DMS79 treated with DMSO at 0.1 percent for 48 hours (cell line): Measurements from ENCODE around the gene CCDC33.
"Not testable (repeated sequence)": the region's sequence is repeated elsewhere in the genome, so short reads cannot be mapped to it uniquely, and the experiment has no call there.

ENCODE experiments used
- DNase-seq: peaks from one replicate; lab custom pipeline; 2025; lab: John Stamatoyannopoulos, UW

The CCDC33 gene

DNA sequence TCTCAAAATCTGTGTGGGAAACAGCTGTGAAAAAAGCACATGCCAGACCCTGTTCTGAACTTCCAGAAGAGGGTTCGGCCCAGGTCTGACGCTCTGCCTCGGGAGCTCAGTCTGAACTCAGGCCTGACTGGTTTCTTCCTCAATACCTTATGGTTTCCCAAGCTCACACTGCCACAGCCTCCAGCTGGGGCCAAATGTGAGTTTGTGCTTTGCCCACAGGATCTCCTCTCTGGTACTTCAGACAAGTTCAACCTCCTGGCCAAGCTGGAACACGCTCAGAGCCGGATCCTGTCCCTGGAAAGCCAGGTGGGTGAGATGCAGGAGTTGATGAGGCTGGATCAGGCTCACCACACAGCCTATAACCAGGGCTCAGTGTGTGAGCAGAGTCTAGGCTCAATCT lies 97.5 kb downstream of the CCDC33 start:
- DNase-seq, result no peak

DNA sequence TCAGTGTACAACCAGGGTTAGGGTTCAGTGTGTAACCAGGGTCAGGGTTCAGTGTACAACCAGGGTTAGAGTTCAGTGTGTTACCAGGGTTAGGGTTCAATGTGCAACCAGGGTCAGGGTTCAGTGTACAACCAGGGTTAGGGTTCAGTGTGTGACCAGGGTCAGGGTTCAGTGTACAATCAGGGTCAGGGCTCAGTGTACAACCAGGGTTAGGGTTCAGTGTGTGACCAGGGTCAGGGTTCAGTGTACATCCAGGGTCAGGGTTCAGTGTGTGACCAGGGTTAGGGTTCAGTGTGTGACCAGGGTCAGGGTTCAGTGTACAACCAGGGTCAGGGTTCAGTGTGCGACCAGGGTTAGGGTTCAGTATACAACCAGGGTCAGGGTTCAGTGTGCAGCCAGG lies 98.0 kb downstream of the CCDC33 start:
- no peak for DNase-seq

DNA sequence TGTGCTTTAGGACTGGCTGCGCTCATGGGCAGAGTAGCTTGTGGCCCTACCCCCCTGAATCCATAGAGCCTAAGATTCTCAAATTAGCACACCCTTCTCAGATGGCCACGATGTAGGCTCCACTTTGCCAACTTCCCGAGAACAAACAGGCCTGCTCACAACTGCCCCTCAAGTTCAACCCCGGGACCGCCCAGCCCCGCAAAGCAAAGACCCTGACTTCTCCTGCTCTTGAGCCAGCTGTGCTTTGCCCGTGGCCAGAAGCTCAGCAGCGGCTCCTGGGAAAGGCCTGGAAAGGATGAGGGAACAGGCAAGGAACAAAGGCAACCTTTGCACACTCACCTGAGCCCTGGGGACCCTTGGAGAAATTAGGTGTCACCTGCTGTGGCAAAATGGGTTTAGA lies 99.3 kb downstream of the CCDC33 start:
- DNase-seq, result no peak

DNA sequence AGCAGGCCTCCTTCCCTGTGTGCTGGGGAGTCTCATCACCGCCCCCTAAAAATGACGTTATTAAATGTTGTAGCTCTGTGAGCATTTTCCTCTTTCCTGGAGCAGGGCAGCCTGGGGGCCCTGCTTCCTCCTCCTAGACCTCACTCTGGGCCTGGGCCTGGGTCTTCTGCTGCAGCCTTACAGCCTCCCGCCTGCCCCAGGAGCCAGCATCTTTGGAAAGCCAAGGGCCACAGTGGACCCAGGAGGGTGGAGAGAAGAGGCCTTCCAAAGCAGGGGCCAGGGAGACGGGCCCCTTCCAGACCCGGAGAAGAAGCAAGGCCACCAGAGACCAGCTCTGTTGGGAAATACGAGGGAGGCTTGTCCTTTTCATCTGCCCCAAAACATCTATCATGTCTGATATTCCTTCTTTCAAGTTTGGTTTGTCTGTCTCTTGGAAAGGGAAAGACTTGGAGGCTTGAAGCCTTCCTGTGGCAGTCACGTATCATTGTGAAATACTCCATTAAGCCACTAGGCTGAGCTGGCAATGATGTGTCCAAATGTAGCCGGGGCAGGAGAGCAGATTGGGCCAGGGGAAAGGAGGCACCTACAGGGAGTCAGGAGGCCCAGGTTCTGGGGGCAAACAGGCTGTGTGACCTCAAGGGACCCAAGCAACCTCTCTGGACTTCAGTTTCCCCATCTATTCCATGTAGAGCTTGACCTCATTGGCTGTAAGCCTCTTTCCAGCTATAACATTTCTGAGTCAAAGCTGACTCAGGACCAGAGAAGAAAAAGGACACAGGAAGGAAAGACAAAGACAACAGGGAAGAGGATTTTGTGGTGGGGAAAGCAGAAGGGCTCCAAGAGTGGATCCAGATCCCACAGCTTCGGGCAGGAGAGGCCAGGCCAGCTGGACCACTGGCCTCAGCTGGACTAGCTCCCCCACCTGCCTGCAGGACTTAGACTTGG lies 100.2 kb downstream of the CCDC33 start:
- no peak for DNase-seq

DNA sequence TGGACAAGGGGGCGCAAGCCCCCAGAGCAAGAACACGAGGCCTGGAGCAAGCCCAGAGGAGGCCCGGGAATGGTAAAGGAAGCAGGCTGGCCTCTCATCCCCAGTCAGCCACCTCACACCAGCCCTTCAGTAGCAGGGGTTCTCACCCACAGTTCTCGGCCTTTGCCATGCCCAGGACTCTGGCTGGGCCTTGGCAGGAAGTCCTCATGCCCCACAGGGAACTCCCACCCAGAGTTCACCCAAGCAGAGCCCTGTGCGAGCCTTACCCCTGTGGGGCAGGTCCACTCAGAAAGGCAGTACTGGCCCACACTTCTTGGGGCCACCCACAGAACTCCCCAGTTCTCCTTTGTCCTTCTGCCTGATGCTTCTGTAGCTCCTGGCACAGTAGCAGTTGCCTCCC lies 101.0 kb downstream of the CCDC33 start:
- no peak for DNase-seq

DNA sequence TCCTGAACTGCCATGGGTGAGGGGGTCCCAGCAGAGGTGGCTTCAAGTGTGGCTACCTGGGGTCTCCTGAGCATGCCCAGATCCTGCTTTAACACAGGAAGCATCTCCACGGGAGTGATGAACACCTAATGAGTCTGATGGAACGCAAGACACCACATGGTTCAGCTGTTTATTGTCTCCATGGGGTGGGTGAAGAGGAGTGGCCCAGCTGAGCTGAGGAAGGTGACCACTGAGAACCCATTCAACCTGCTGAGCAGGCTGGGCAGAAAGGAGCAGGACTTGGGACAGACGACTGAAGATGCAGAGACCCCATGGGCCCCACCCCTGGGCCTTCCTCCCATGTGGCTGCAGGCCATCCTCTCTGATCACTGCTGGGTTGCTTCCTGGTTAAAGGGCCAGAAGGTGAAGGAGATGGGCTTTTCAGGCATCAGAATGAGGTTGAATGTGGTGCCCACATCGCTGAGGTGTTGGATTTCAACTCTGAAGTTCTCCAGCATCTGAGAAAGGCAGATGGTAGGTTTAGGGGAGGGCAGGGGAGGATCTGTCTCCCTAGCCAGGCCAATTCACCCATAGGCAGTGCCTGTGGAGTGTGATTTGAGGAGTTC lies 101.6 kb downstream of the CCDC33 start:
- no peak for DNase-seq

DNA sequence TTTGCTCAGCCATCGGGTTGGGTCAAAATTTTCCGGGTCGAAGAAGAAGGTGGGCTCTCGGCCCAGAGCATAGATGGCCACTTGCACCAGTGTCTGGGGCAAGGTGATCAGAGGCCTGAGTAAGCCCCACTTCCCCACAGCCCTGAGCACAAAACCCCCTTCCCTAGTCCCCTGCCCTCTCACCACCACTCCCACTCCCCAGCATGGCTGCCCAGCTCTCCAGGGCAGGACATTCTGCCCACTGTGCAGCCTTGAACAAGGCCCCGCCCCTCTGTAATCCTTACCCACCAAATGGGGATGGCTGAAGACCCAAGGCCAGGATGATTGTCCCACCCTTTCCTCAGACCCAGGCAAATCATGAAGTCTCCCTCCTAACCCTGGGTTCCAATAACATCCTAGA lies 102.5 kb downstream of the CCDC33 start:
- no peak for DNase-seq

DNA sequence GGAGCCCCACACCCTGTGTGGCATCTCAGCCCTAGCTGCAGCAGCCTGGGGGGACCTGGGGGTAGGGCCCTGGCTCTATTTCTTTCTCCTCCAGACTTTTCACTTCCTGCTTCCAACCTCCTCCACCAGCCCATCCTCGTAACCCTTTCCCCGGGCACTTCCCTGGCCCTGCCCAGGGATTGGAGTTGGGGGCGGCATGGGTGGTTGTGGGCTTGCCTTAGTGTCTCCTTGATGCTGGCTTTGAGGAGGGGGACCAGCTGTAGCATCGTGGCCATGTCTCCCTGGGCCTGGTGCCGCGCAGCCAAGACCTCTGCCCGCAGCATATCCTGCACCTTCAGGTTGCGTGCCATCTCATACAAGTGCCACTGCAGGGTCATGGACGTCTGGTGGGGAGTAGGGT lies 103.2 kb downstream of the CCDC33 start:
- DNase-seq, result no peak

DNA sequence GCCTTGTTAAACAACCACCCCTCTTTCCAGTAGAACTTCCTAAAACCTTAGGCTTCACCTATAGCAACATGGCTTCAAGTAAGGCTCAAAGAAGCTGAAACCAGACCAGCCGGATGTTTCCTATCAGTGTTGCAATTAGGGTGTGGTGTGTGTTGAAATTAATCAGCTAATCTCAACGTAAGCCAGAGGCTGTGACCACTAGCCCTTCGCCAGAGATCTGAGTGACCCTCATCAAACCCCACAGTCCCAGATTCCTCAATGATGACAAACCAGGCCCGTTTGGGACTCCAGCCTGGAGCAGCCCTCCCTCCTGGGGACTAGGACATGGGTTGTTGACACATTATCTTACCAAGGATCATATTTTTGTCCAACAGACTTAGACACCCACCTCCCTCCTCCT lies 104.0 kb downstream of the CCDC33 start:
- DNase-seq, result no peak

DNA sequence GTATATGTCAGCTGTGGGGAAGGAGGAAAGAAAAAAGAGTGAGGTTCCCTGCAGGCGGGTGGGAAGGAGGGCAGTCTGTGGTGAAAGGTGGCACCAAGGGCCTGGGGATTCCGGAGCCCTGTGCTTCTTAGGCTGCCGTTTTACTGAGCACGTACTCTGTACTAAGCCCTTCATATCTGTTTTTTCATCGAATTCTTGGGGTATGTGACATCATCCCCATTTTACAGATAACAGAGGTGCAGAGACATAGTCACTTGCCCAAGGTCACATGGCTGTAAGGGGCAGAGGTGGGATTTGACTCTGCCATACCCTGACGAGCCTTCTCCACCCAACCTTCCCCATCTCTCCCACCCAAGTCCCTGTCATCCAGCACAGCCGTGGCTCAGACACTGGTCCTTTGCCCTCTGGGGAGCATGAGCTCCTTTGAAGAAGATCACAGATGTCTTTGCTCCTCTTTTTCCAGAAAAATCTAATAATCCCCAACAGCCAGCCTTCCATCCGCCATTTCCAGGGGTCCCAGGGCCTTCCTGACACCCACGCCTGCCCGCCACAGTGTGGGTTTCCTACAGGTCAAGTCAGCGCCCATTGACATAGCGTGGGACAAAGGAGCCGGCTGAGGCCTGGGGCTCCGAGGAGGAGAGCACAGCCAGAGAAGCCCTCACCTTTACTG lies 107.1 kb downstream of the CCDC33 start:
- DNase-seq, result no peak

DNA sequence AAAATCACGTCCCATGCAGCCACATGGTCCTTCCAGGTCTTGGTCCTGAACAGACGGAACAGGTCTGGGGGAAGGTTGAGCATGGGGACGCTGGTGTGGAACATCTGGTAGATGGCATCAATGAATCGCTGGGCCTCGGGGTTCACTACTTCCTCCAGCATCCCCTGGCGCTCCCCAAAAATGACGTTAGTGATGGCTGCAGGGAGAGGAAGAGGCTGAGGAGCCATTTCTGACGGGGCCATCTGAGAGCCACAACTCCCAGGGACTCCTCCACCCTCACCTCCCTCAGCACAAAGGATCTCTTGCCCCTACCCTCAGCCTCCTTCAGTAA lies 107.6 kb downstream of the CCDC33 start:
- no peak for DNase-seq

DNA sequence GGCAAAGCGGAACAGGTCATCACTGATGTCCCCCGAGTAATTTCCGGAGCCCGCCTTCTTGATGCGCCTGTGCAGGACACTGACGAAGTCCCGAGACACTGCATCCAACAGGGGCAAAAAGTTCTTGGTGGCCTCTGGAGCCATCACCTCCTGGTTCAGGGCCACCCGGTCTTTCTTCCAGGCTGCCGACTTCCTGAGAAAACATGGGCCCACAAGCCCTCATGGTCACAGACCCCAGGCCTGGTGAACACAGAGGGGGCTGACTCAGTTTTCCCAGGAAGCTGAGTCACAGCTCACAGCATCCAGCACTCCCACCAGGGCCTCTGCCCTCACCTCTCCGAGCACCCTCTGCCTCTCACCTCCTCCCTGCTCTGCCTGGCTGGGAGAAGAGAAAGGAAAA lies 108.9 kb downstream of the CCDC33 start:
- DNase-seq, result no peak

DNA sequence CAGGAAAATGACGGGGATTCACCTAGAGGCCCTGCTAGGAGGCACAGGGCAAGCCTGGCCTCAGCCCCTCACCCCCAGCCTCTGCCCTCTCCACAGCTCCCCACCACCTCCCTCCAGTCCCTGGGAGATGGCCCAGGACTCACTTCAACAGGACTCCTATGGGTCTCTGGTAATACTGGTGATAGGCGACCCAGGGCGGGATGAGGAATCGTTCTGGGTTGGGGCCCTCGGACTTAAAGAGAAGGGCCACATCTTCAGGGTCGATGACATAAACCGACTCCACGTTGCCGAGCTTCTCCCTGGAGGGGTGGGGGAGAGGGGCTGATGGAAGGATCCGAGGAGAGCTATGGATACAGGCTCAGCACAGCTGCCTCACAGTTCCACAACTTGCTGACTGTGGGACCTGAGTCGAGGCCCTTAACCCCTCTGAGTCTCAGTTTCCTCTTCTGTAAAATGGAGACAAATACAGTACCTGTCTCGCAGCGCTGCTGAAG lies 111.7 kb downstream of the CCDC33 start:
- DNase-seq, result no peak

DNA sequence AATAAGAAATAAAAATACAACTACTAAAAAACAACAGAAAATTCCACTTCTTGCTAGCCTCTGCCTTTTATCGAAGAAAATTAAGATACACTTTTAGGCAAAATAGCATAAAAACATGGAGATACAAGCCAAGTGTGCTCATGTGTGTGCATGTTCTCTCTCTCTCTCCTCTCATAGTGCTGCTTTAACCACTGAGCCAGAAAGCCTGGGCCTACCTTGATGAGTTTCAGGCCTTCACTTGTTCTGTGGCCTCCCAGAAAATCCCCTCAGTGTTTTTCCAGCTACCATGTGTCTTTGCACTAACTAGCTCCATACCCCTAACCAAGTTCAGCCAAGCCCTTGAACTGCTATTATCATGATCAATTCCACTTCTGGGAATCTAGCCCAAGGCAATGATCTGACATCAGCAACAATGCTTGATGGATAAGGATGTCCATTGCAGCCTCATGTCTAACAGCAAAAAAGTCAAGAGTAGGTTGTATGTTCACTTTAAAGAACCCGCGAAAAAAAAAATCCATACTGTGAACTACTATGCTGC lies 113.2 kb downstream of the CCDC33 start:
- no peak for DNase-seq

DNA sequence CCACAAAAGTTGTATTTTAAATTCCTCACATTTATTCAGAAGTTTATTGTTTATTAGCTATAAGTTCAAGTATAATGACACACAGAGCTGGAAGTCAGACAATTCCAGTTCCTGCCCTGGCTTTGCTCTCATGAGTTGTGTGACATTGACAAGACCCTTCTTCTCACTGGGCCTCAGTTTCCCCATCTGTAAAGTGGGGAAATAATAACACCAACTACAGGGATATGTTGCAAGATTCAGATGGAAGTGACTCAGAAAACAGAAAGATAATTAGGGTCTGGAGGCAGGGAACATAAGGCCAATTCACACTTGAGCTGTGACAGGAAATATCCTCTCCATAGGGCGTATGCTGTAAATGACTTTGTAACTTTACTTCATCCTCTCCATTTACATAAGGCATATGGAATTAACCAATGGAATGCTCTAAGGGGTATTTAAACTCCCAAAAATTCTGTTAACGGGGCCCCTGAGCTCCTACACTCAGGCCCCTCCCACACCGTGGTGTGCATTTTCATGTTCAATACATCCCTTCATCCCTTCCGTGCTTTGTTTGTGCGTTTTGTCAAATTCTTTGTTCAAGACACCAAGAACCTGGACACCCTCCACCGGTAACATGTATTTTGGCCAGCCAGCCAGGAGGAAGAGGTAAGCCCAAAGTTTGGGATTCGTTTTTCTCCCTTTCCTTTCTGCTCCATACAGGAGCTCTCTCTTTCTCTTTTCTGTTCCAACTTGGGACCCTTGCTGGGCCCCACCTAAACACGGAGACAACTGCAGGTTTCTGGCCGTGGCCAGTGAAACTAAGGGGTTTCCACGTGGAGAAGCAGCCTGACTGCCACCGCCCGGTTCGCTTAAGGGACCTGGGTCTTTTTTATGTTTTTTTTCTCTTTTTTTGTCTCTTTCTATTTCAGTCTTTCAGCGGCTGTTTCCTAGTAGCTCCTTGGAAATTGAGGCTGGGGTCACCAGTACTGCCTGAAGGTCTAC lies 114.5 kb downstream of the CCDC33 start:
- DNase-seq, result no peak

DNA sequence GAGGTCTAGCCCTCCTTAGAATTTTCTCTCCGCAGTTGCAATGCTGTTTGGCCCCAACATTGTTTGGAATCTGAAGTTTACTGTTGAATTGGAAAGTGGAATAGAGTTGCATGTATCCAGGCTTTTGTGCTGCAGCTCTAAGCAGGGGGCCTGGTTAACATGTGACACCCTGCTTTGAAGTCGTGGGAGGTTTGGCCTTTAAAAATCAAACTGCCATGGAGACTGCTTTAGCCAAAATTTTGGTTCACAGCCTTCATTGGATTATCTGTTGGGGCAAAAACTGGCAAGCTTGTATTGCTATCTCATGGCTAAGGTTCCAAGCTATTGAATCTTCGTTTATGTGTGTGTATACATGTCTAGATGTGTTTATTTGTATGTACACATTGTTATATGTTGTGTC lies 115.5 kb downstream of the CCDC33 start:
- no peak for DNase-seq

DNA sequence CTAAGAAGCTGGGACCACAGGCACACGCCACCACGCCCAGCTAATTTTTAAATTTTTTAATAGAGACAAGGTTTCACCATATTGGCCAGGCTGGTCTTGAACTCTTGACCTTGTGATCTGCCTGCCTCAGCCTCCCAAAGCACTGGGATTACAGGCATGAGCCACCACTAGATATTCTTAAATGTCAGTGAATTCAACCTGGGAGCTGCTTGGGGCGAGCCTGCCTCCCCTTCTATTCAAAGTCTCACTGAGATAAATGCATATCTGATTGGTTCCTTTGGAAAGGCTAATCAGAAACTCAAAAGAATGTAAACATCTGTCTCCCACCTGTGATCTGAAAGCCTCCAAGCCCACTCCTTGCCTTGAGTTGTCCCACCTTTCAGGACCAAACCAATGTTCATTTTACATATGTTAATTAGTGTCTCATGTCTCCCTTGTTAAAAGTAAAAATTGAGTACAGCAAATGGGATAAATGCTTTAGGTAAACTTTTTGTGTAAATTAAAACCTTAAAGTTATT lies 116.3 kb downstream of the CCDC33 start:
- no peak for DNase-seq

DNA sequence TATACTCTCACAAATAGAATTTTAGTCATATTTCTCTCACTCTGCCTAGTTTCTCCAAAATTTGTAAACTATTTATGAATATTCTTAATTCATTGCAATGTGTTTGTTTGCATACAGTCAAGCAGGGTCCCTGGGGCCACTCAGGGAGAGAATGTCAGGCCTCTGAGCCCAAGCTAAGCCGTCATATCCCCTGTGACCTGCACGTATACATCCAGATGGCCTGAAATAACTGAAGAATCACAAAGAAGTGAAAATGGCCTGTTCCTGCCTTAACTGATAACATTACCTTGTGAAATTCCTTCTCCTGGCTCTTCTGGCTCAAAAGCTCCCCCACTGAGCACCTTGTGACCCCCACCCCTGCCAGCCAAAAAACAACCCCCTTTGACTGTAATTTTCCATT lies 117.9 kb downstream of the CCDC33 start:
- DNase-seq, result not testable (repeated sequence)

DNA sequence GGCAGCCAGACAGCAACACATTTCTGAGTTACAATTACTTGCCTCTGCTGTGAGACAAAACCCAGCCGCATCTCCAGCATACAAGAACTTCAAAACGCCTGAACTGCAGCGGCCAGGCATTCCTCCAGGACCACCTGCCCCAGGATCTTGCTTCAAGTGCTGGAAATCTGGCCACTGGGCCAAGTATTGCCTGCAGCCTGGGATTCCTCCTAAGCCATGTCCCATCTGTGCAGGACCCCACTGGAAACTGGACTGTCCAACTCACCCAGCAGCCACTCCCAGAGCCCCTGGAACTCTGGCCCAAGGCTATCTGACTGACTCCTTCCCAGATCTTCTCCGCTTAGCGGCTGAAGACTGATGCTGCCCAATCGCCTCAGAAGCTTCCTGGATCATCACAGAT lies 119.9 kb downstream of the CCDC33 start:
- DNase-seq, result not testable (repeated sequence)

DNA sequence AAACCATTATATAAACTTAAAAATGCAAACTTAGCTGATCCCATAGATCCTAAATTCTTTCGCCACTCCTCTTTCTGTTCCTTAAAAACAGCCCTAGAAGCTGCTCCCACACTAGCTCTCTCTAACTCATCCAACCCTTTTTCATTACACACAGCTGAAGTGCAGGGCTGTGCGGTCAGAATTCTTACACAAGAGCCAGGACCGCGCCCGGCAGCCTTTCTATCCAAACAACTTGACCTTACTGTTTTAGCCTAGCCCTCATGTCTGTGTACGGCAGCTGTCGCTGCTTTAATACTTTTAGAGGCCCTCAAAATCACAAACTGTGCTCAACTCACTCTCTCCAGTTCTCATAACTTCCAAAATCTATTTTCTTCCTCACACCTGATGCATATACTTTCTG lies 121.4 kb downstream of the CCDC33 start:
- DNase-seq, result not testable (repeated sequence)

DNA sequence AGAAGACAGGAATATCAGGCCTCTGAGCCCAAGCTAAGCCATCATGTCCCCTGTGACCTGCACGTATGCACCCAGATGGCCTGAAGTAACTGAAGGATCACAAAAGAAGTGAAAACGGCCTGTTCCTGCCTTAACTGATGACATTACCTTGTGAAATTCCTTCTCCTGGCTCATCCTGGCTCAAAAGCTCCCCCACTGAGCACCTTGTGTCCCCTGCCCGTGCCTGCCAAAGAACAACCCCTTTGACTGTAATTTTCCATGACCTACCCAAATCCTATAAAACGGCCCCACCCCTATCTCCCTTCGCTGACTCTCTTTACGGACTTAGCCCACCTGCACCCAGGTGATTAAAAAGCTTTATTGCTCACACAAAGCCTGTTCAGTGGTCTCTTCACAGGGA lies 123.2 kb downstream of the CCDC33 start:
- DNase-seq, result not testable (repeated sequence)
